Measurements from ENCODE around the gene BMP6. TPM values are rescaled to one million over a fixed set of nuclear protein-coding genes. Genes with fewer than 3 reads are reported as not detected.

The BMP6 gene
- total RNA-seq, 4 donors from 2014 or later = 1.8 to 7.4 (median 3.8) TPM

- WGBS = 89% methylated on average over 2 of the region's 2 CpGs
- no peak for DNase-seq (ENCODE audit: low spot score in 2 of 2)
- H3K36me3 ChIP-seq = no peaks in the 10 kb centered on the region
- H3K27me3 ChIP-seq = peaks cover 26% of the 10 kb centered on the region
- TF ChIP-seq POLR2A (IDR thresholded peaks at IDR 0.05) (no peak), POLR2AphosphoS5 (IDR thresholded peaks at IDR 0.05) (no peak), EP300 (IDR thresholded peaks at IDR 0.05) (no peak)
- TF ChIP-seq, protein P1, sequence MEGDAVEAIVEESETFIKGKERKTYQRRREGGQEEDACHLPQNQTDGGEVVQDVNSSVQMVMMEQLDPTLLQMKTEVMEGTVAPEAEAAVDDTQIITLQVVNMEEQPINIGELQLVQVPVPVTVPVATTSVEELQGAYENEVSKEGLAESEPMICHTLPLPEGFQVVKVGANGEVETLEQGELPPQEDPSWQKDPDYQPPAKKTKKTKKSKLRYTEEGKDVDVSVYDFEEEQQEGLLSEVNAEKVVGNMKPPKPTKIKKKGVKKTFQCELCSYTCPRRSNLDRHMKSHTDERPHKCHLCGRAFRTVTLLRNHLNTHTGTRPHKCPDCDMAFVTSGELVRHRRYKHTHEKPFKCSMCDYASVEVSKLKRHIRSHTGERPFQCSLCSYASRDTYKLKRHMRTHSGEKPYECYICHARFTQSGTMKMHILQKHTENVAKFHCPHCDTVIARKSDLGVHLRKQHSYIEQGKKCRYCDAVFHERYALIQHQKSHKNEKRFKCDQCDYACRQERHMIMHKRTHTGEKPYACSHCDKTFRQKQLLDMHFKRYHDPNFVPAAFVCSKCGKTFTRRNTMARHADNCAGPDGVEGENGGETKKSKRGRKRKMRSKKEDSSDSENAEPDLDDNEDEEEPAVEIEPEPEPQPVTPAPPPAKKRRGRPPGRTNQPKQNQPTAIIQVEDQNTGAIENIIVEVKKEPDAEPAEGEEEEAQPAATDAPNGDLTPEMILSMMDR (IDR thresholded peaks at IDR 0.05) = no peak
- H3K4me3 ChIP-seq = no peak overlapping the region
- H3K4me1 ChIP-seq = peaks cover 8% of the 10 kb centered on the region
- no peak overlapping the region for H3K27ac ChIP-seq
- H3K9me3 ChIP-seq = peaks cover 7% of the 10 kb centered on the region
Observed at GRCh38 chr6:7720346-7720745, 5.6 kb upstream of the BMP6 start.

GRCh38 chr6:7721649-7722048 is 4.2 kb upstream of the BMP6 start:
- 20% methylated on average over 3 of the region's 3 CpGs for WGBS
- no peak for DNase-seq (ENCODE audit: low spot score in 2 of 2)
- no peak for TF ChIP-seq POLR2AphosphoS5 (IDR thresholded peaks at IDR 0.05)
- no peak for TF ChIP-seq POLR2A (IDR thresholded peaks at IDR 0.05)
- no peak for TF ChIP-seq EP300 (IDR thresholded peaks at IDR 0.05)
- TF ChIP-seq, protein P1 (IDR thresholded peaks at IDR 0.05) = no peak
- H3K36me3 ChIP-seq = no peaks in the 10 kb centered on the region
- no peak overlapping the region for H3K27ac ChIP-seq
- H3K4me1 ChIP-seq = peaks cover 21% of the 10 kb centered on the region
- H3K27me3 ChIP-seq = peaks cover 36% of the 10 kb centered on the region
- H3K4me3 ChIP-seq = no peak overlapping the region
- peaks cover 3% of the 10 kb centered on the region for H3K9me3 ChIP-seq

GRCh38 chr6:7723041-7723447 is 2.9 kb upstream of the BMP6 start:
- WGBS = under 1% methylated on average over 10 of the region's 10 CpGs
- TF ChIP-seq, protein P1 (IDR thresholded peaks at IDR 0.05) = peak; percentile 42 to 48
- no peak for TF ChIP-seq POLR2A (IDR thresholded peaks at IDR 0.05)
- peak; percentile 88 to 92 for DNase-seq (ENCODE audit: low spot score in 2 of 2)
- no peak overlapping the region for H3K4me3 ChIP-seq
- H3K4me1 ChIP-seq = peaks cover 35% of the 10 kb centered on the region
- no peak overlapping the region for H3K27ac ChIP-seq
- no peaks in the 10 kb centered on the region for H3K9me3 ChIP-seq
- H3K36me3 ChIP-seq = no peaks in the 10 kb centered on the region
- H3K27me3 ChIP-seq = peaks cover 50% of the 10 kb centered on the region

GRCh38 chr6:7723554-7723953 is 2.3 kb upstream of the BMP6 start:
- H3K9me3 ChIP-seq = no peaks in the 10 kb centered on the region
- no peaks in the 10 kb centered on the region for H3K36me3 ChIP-seq
- H3K4me3 ChIP-seq = no peak overlapping the region
- H3K27ac ChIP-seq = no peak overlapping the region
- peaks cover 55% of the 10 kb centered on the region for H3K27me3 ChIP-seq
- 82% methylated on average over 6 of the region's 6 CpGs for WGBS
- H3K4me1 ChIP-seq = peaks cover 40% of the 10 kb centered on the region
- TF ChIP-seq POLR2A (IDR thresholded peaks at IDR 0.05) (no peak), POLR2AphosphoS5 (IDR thresholded peaks at IDR 0.05) (no peak)
- DNase-seq (ENCODE audit: low spot score in 2 of 2) = no peak

DNA sequence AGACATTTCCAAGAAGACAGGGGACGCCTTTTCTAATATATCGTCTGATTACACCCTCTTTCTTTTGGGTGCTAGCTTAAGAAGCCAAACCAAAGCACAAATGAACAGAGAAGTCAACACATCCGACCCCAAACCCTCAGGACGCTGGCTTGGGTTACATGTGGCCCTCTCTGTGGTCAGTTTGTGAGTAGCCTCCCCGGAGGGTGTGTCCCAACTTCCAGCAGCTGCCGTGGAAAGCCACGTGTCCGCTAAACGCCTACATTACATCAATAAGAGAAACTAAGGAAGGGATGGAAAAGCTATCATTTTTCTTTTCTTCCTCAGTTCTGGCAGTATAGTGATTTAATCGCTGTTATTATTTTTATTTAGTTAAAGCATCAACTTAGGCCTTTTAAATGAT is 487 bp upstream of the BMP6 start:
- DNase-seq (ENCODE audit: low spot score in 2 of 2) = no peak
- Histone ChIP-seq H3K4me1 (peaks cover 45% of the 10 kb centered on the region), H3K27me3 (peaks cover 71% of the 10 kb centered on the region), H3K36me3 (no peaks in the 10 kb centered on the region), H3K27ac (no peak overlapping the region), H3K4me3 (peak overlapping the region; percentile 58), H3K9me3 (no peaks in the 10 kb centered on the region)
- 34% methylated on average over 10 of the region's 10 CpGs for WGBS
- TF ChIP-seq POLR2AphosphoS5 (IDR thresholded peaks at IDR 0.05) (no peak), POLR2A (IDR thresholded peaks at IDR 0.05) (no peak), EP300 (IDR thresholded peaks at IDR 0.05) (no peak)
- TF ChIP-seq, protein P1 (IDR thresholded peaks at IDR 0.05) = no peak
